DMS 273 (cell line): ENCODE results near the gene SMIM5.
A peak's percentile ranks its signal among the peaks of the same experiment; 100 is the strongest.

Experiments
- DNase-seq: peaks from one replicate; lab custom pipeline; 2025; ENCODE audit not compliant: unreplicated experiment; lab: John Stamatoyannopoulos, UW

SMIM5 gene

GRCh38 chr17:75665981-75666380, 32.7 kb downstream of the SMIM5 start:
- no peak for DNase-seq

- peak; percentile 99 for DNase-seq
These were observed 33.9 kb downstream of the SMIM5 start, which contains the start of the genes RECQL5 and SAP30BP for GRCh38 chr17:75666959-75667790. RECQL5 (minus strand) TSS chr17:75667154; CDS start chr17:75666557, 597 bp downstream. SAP30BP (plus strand) TSS chr17:75667338; CDS start chr17:75667373, 35 bp downstream.

GRCh38 chr17:75667825-75668224, 34.6 kb downstream of the SMIM5 start:
- DNase-seq, result no peak

- peak; percentile 32 for DNase-seq
These were observed 35.3 kb downstream of the SMIM5 start for GRCh38 chr17:75668489-75668888.

GRCh38 chr17:75670868-75671267, 37.6 kb downstream of the SMIM5 start:
- DNase-seq, result no peak

- no peak for DNase-seq
These were observed 38.8 kb downstream of the SMIM5 start for GRCh38 chr17:75672011-75672410.

- no peak for DNase-seq
These were observed 40.3 kb downstream of the SMIM5 start for GRCh38 chr17:75673487-75673886.

- DNase-seq, result no peak
These were observed 43.2 kb downstream of the SMIM5 start for GRCh38 chr17:75676461-75676860.

- no peak for DNase-seq
These were observed 46.5 kb downstream of the SMIM5 start for GRCh38 chr17:75679706-75680211.

- DNase-seq, result no peak
These were observed 47.2 kb downstream of the SMIM5 start for GRCh38 chr17:75680431-75680830.

GRCh38 chr17:75681289-75681688, 48.1 kb downstream of the SMIM5 start:
- no peak for DNase-seq

GRCh38 chr17:75683583-75683982, 50.3 kb downstream of the SMIM5 start:
- no peak for DNase-seq

- DNase-seq, result no peak
These were observed 51.0 kb downstream of the SMIM5 start for GRCh38 chr17:75684249-75684648.

- DNase-seq, result peak; percentile 76
These were observed 51.7 kb downstream of the SMIM5 start for GRCh38 chr17:75684924-75685323.

- DNase-seq, result no peak
These were observed 52.3 kb downstream of the SMIM5 start for GRCh38 chr17:75685499-75685898.

- no peak for DNase-seq
These were observed 55.1 kb downstream of the SMIM5 start for GRCh38 chr17:75688209-75688825.

- no peak for DNase-seq
These were observed 56.2 kb downstream of the SMIM5 start for GRCh38 chr17:75689441-75689873.
